H9 (cell line): ENCODE measurements around the gene ZNF521. TPM values are rescaled to one million over a fixed set of nuclear protein-coding genes. Genes with fewer than 3 reads are reported as not detected.

Source experiments
- DNase-seq: peaks from one replicate; pipeline ENCODE4 v3.0.0-alpha.2; 2017
- H2AFZ ChIP-seq: one replicate; pipeline ENCODE4 v1.6.1; 2013; ENCODE audit warnings: mild to moderate bottlenecking, low read length, control low read depth, moderate library complexity
- H2AK5ac ChIP-seq: 2 replicates; pipeline ENCODE4 v1.6.1; 2013; ENCODE audit warnings: low read length, control low read depth, mixed read lengths; ENCODE audit not compliant: insufficient read length
- H2BK120ac ChIP-seq: one replicate; pipeline ENCODE4 v1.6.1; 2013; ENCODE audit warnings: low read depth, mild to moderate bottlenecking, low read length, control low read depth, inconsistent platforms; ENCODE audit not compliant: poor library complexity, severe bottlenecking
- H2BK12ac ChIP-seq: 2 replicates; pipeline ENCODE4 v1.6.1; 2013; ENCODE audit warnings: low read length, control low read depth, mixed read lengths, low read depth; ENCODE audit not compliant: insufficient read length
- H2BK15ac ChIP-seq: 2 replicates; pipeline ENCODE4 v1.6.1; 2013; ENCODE audit warnings: low read depth, low read length, control low read depth
- H2BK20ac ChIP-seq: one replicate; pipeline ENCODE4 v1.6.1; 2013; ENCODE audit warnings: low read depth, mild to moderate bottlenecking, low read length, control low read depth, inconsistent platforms; ENCODE audit not compliant: poor library complexity, severe bottlenecking
- H2BK5ac ChIP-seq: 2 replicates; pipeline ENCODE4 v1.6.1; 2013; ENCODE audit warnings: low read length, control low read depth, mixed read lengths; ENCODE audit not compliant: insufficient read length
- H3K14ac ChIP-seq: 2 replicates; pipeline ENCODE4 v1.6.1; 2013; ENCODE audit warnings: low read length, control low read depth; ENCODE audit not compliant: insufficient read depth
- H3K18ac ChIP-seq: 2 replicates; pipeline ENCODE4 v1.6.1; 2013; ENCODE audit warnings: low read depth, mild to moderate bottlenecking, mixed read lengths, low read length, control low read depth; ENCODE audit not compliant: insufficient read length
- H3K23ac ChIP-seq: 2 replicates; pipeline ENCODE4 v1.6.1; 2013; ENCODE audit warnings: low read length, control low read depth, mixed read lengths, low read depth; ENCODE audit not compliant: insufficient read length
- H3K23me2 ChIP-seq: 2 replicates; pipeline ENCODE4 v1.6.1; 2013; ENCODE audit warnings: low read depth, mild to moderate bottlenecking, mixed read lengths, low read length, control low read depth; ENCODE audit not compliant: insufficient read length, poor library complexity, severe bottlenecking
- H3K27ac ChIP-seq: 2 replicates; pipeline ENCODE4 v1.5.1; 2013; ENCODE audit warnings: low read length, control low read depth, mixed read lengths, low read depth; ENCODE audit not compliant: insufficient read length
- H3K27me3 ChIP-seq: 2 replicates; pipeline ENCODE4 v1.6.1; 2013; ENCODE audit warnings: low read length, control low read depth, inconsistent platforms; ENCODE audit not compliant: insufficient read depth
- H3K4ac ChIP-seq: 2 replicates; pipeline ENCODE4 v1.6.1; 2013; ENCODE audit warnings: low read depth, mild to moderate bottlenecking, control low read depth, inconsistent platforms, low read length, moderate library complexity
- H3K4me1 ChIP-seq: 2 replicates; pipeline ENCODE4 v1.6.1; 2013; ENCODE audit warnings: low read length, control low read depth, inconsistent platforms; ENCODE audit not compliant: insufficient read depth
- H3K4me2 ChIP-seq: 2 replicates; pipeline ENCODE4 v1.6.1; 2013; ENCODE audit warnings: low read length, control low read depth, mixed read lengths; ENCODE audit not compliant: insufficient read length, insufficient read depth
- H3K56ac ChIP-seq: 2 replicates; pipeline ENCODE4 v1.6.1; 2013; ENCODE audit warnings: low read depth, mild to moderate bottlenecking, mixed read lengths, low read length, control low read depth; ENCODE audit not compliant: insufficient read length
- H3K79me1 ChIP-seq: 2 replicates; pipeline ENCODE4 v1.6.1; 2013; ENCODE audit warnings: low read depth, mild to moderate bottlenecking, moderate library complexity, low read length, control low read depth, inconsistent platforms; ENCODE audit not compliant: insufficient read depth, poor library complexity, severe bottlenecking
- H3K79me2 ChIP-seq: 2 replicates; pipeline ENCODE4 v1.6.1; 2013; ENCODE audit warnings: low read length, control low read depth, inconsistent platforms; ENCODE audit not compliant: insufficient read depth
- H3K9ac ChIP-seq: 2 replicates; pipeline ENCODE4 v1.6.1; 2013; ENCODE audit warnings: low read length, control low read depth, mixed read lengths; ENCODE audit not compliant: insufficient read length; ENCODE audit errors: extremely low read depth
- H3K9me3 ChIP-seq: one replicate; pipeline ENCODE4 v1.6.1; 2013; ENCODE audit warnings: low read depth, low read length, inconsistent platforms; ENCODE audit not compliant: control insufficient read depth
- H3T11ph ChIP-seq: one replicate; pipeline ENCODE4 v1.6.1; 2013; ENCODE audit warnings: mild to moderate bottlenecking, low read length, control low read depth, inconsistent platforms
- H4K20me1 ChIP-seq: one replicate; pipeline ENCODE4 v1.6.1; 2013; ENCODE audit not compliant: control insufficient read depth, insufficient read length, insufficient read depth
- H4K5ac ChIP-seq: 2 replicates; pipeline ENCODE4 v1.6.1; 2013; ENCODE audit warnings: low read depth, mild to moderate bottlenecking, mixed read lengths, low read length, control low read depth; ENCODE audit not compliant: insufficient read length
- H4K8ac ChIP-seq: replicated peaks from 2 replicates; pipeline ENCODE4 v1.6.1; 2013; ENCODE audit warnings: low read length, control low read depth, mixed read lengths, low read depth; ENCODE audit not compliant: insufficient read length
- H4K91ac ChIP-seq: 2 replicates; pipeline ENCODE4 v1.6.1; 2013; ENCODE audit warnings: low read depth, mild to moderate bottlenecking, moderate library complexity, mixed read lengths, low read length, control low read depth; ENCODE audit not compliant: insufficient read length
- H3K27ac Mint-ChIP-seq, 3 experiments: 2 replicates in 2 of 3; 3 replicates in 1 of 3; pipeline ENCODE4 v1.8.0; 2020 to 2021; ENCODE audit warnings: mixed read lengths in 3 of 3, mild to moderate bottlenecking in 1 of 3, moderate library complexity in 1 of 3
- H3K27me3 Mint-ChIP-seq: 2 replicates; pipeline ENCODE4 v1.8.0; 2021; ENCODE audit warnings: low read depth, mild to moderate bottlenecking, moderate library complexity, mixed read lengths
- H3K36me3 Mint-ChIP-seq, 3 experiments: 2 replicates in 2 of 3; 3 replicates in 1 of 3; pipeline ENCODE4 v1.8.0; 2020 to 2021; ENCODE audit warnings: low read depth in 3 of 3, mixed read lengths in 3 of 3; ENCODE audit not compliant: insufficient read depth in 1 of 3
- H3K4me1 Mint-ChIP-seq, 2 experiments: 2 replicates each; pipeline ENCODE4 v1.8.0; 2020; ENCODE audit warnings: mixed read lengths in 2 of 2
- H3K4me3 Mint-ChIP-seq, 2 experiments: 2 replicates in 1 of 2; 3 replicates in 1 of 2; pipeline ENCODE4 v1.8.0; 2020 to 2021; ENCODE audit warnings: mild to moderate bottlenecking in 2 of 2, mixed read lengths in 2 of 2, moderate library complexity in 1 of 2
- H3K9me3 Mint-ChIP-seq, 2 experiments: 2 replicates in 1 of 2; 3 replicates in 1 of 2; pipeline ENCODE4 v1.8.0; 2020; ENCODE audit warnings: mild to moderate bottlenecking in 2 of 2, mixed read lengths in 2 of 2, moderate library complexity in 1 of 2
- CTCF ChIP-seq: fragments of 200-600 bp; sonication (generic); conservative IDR thresholded peaks from 3 replicates; pipeline ENCODE4 v1.8.0; 2021; ENCODE audit warnings: antibody characterized with exemption, mild to moderate bottlenecking
- WGBS: extraction: QIAGEN DNeasy Blood & Tissue Kit; methylation state at CpG from one replicate; pipeline ENCODE4 v1.1.7; 2013; ENCODE audit warnings: missing lambda C conversion rate, low lambda C conversion rate, mixed read lengths; ENCODE audit not compliant: insufficient read length; ENCODE audit errors: extremely low coverage; 5-methylcytosine and 5-hydroxymethylcytosine counted together
- total RNA-seq: library from RNA; stranded (reverse); gene quantifications from 2 replicates; pipeline ENCODE4 v1.2.1, GENCODE V29; 2021

The ZNF521 gene
- total RNA-seq, 1 experiment from 2014 or later = 3.3 TPM

GRCh38 chr18:25062720-25063119, 289.2 kb downstream of the ZNF521 start:
- Mint-ChIP-seq H3K27ac (no peak overlapping the region; a peak in 1 of 7 replicates), H3K27me3 (peaks cover under 1% of the 10 kb centered on the region; the same call in 1 of the 2 replicates), H3K4me3 (no peak overlapping the region), H3K36me3 (no peaks in the 10 kb centered on the region), H3K4me1 (peaks cover 4 to 7% of the 10 kb centered on the region in 2 experiments; a peak in 2 of 4 replicates), H3K9me3 (no peaks in the 10 kb centered on the region)
- H4K5ac ChIP-seq = no peak overlapping the region
- H3K9me3 ChIP-seq = no peaks in the 10 kb centered on the region
- no peaks in the 10 kb centered on the region for H3K4me1 ChIP-seq
- H3K56ac ChIP-seq = no peak overlapping the region
- no peak overlapping the region for H2BK20ac ChIP-seq
- H2AK5ac ChIP-seq = no peak overlapping the region
- H3K14ac ChIP-seq = no peak overlapping the region
- no peak overlapping the region for H2BK120ac ChIP-seq
- H4K20me1 ChIP-seq = no peaks in the 10 kb centered on the region
- no peak overlapping the region for H3K4me2 ChIP-seq
- H3K79me1 ChIP-seq = no peaks in the 10 kb centered on the region
- no peak overlapping the region for H2BK15ac ChIP-seq
- H3K27me3 ChIP-seq = no peaks in the 10 kb centered on the region
- H3T11ph ChIP-seq = no peak overlapping the region
- no peaks in the 10 kb centered on the region for H3K23me2 ChIP-seq
- no peak overlapping the region for H4K91ac ChIP-seq
- H3K18ac ChIP-seq = no peak overlapping the region
- no peak overlapping the region for H2BK5ac ChIP-seq
- H2BK12ac ChIP-seq = no peak overlapping the region
- no peak overlapping the region for H3K23ac ChIP-seq
- TF ChIP-seq CTCF = no peak; the same call in 1 of the 3 replicates
- no peak for DNase-seq
- H4K8ac ChIP-seq = no peak overlapping the region
- no peak overlapping the region for H3K27ac ChIP-seq
- no CpG with 5 or more reads among the region's 1 CpG for WGBS
- H3K79me2 ChIP-seq = no peaks in the 10 kb centered on the region
- H2AFZ ChIP-seq = no peak overlapping the region
- no peak overlapping the region for H3K4ac ChIP-seq
- no peak overlapping the region for H3K9ac ChIP-seq
